ENCODE measurements around the gene MGST2.
"Not testable (repeated sequence)": the region's sequence is repeated elsewhere in the genome, so short reads cannot be mapped to it uniquely, and the experiment has no call there.

MGST2 gene

DNA sequence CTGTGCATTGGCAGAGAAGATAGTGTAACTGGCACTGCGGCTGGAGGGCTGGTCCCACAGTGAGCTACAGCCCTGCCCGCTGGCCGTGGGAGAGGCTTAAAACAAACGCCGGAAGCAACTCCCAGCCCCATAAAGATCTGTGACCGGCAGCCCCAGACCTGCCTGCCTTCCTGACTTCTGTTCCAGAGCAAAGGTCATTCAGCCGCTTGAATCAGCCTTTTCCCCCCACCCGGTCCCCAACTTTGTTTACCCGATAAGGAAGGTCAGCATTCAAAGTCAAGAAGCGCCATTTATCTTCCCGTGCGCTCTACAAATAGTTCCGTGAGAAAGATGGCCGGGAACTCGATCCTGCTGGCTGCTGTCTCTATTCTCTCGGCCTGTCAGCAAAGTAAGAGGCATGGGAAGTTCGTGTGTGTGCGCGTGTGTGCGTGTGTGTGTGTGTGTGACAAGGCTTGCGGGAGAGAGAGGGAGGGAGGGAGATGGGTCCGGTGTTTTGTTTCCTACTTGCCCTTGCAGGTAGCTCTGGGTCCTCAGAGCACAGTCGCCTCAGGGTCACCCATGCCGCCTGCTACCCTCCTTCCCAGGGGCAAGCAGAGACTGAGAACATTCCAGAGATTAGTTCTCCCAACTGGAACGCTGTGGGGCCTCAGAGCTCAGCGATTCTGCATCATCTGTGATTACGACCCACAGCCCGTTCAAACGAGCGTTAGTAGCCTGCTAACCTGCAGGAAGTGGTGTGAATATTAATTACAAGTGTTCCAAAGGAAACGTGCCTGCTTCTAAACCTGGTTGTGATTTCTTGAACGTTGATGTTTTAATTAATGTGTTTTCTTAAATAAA lies at the start of gene MGST2:
Gene MGST2 (plus strand): TSS at position 130 of the 840 bp plus-strand sequence. CDS start 201 bp downstream, at position 331.
- Mint-ChIP-seq H3K9me3 (no peaks in the 10 kb centered on the region), H3K27me3 (no peaks in the 10 kb centered on the region), H3K4me3 (peak within 1 kb of the TSS; percentile 82), H3K4me1 (ENCODE audit: low read depth) (peaks cover 48% of the 10 kb centered on the region), H3K27ac (peak within 1 kb of the TSS; percentile 97), H3K36me3 (ENCODE audit: low read depth) (peaks cover 23% of the 10 kb centered on the region)
- intact Hi-C loops (cut with micrococcal nuclease), result no loop called here

DNA sequence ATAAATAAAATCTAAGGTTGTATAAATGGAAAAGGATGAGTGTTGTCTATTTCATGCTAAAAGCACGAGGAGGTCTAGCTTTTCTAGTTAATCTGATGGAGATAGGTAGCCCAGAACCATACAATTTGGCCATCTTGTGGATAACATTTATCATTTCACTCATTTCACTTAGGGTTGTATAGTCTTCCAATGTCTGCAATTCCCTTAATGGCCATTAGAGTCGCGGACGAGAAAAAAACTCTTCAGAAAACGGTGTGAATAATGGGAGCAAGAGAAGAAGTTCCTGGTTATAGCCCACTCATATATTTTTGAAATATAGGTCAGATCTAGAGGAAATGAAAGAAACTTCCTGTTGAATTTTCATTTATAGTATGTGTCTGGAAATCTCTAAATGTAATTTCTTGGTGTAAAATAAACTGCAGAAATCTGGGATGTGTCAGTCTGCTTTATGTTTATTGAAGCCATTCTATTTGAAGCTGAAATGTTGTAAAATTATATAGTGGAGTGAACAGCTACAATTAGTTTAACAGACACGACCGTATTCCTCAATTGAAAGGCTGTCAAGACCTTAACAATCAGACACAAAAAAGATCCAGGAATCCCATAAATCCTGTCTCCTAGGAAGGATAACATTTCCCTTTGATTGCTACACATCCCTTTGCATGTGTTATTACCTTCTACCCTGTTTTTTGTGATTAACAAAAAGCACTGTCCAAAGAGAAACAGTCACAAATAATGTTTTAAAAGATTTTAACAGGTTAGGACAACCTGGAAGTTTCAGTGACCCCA lies 47.7 kb upstream of the MGST2 start:
- intact Hi-C loops (cut with micrococcal nuclease), result no loop called here
- H3K36me3 Mint-ChIP-seq (ENCODE audit: low read depth), result no peaks in the 10 kb centered on the region
- H3K27ac Mint-ChIP-seq, result no peak overlapping the region
- peaks cover 2% of the 10 kb centered on the region for H3K27me3 Mint-ChIP-seq
- no peaks in the 10 kb centered on the region for H3K4me1 Mint-ChIP-seq (ENCODE audit: low read depth)
- H3K4me3 Mint-ChIP-seq, result no peak overlapping the region
- H3K9me3 Mint-ChIP-seq, result no peaks in the 10 kb centered on the region

DNA sequence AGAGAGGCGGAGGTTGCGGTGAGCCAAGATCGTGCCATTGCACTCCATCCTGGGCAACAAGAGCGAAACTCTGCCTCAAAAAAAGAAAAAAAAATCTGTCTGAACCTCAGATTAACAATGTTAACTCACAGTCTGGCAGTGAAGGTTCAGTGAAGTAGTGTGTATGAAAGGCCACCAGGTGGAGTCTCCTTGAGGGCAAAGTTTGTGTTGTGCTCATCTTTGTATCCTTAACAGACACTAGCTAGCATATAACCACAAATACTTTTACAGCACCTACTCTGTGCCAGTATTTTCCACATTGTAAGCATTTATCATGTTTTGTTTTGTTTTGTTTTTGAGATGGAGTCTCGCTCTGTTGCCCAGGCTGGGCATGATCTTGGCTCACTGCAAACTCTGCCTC lies 46.0 kb upstream of the MGST2 start:
- Mint-ChIP-seq H3K27ac (no peak overlapping the region), H3K4me1 (ENCODE audit: low read depth) (no peaks in the 10 kb centered on the region), H3K27me3 (peaks cover 7% of the 10 kb centered on the region), H3K4me3 (no peak overlapping the region), H3K9me3 (no peaks in the 10 kb centered on the region), H3K36me3 (ENCODE audit: low read depth) (no peaks in the 10 kb centered on the region)
- intact Hi-C loops (cut with micrococcal nuclease), result no loop called here

DNA sequence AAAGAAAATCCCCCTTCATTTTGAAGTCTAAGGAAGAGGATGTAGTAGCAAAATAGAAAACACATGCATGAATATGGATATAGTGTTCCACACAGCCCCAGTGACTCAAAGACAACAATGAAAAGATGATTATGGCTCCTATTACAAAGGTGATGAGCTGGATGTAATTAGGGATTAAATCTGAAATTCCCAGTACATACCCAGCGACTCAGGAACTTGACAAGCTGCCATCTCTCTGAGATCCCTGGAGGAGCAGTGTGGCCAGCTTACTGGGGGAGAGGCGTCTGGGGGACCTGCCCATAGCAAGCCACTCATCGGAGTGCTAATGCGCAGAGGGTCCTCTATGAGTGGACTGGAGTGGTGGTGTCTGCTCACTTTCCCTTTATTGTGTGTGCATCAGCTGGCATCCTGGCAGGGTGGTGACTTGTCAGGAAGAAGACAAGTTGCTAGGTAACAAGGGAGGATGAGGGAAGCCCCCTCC lies 42.7 kb upstream of the MGST2 start:
- Mint-ChIP-seq H3K4me3 (no peak overlapping the region), H3K27ac (no peak overlapping the region), H3K9me3 (no peaks in the 10 kb centered on the region), H3K36me3 (ENCODE audit: low read depth) (no peaks in the 10 kb centered on the region), H3K4me1 (ENCODE audit: low read depth) (no peaks in the 10 kb centered on the region), H3K27me3 (peaks cover 7% of the 10 kb centered on the region)
- intact Hi-C loops (cut with micrococcal nuclease), result no loop called here

DNA sequence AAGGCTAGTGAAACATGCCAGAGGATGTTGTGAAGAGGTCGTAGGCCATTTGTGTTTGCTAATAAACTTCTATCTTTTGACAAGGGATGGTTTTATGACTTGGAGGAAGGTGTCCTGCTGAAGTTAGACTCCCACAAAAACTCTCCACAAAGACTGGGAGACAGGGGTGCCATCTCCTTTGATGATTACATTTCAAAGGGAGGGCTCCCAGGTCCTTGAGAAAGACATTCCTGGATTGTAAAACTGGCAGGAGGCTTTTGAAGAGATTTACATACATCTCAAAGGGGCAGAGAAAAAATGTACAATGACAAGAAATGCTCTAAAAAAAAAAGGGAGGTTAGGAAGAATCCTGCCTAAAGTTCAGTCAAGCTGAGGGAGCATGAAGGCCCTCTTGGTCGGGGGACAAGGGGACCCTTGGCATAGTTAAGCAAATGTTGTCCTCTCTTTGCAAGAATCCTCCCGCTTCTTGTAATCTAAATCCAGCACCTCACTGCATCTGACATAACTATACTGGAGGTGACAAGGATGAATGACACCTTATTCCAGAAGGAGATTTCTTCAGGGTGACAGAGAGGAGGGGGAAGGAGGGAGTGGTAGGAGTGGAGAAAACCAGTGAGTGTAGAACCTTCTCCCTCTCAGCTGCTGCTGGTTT lies 41.1 kb upstream of the MGST2 start:
- intact Hi-C loops (cut with micrococcal nuclease), result no loop called here
- H3K27ac Mint-ChIP-seq, result no peak overlapping the region
- no peaks in the 10 kb centered on the region for H3K36me3 Mint-ChIP-seq (ENCODE audit: low read depth)
- H3K9me3 Mint-ChIP-seq, result no peaks in the 10 kb centered on the region
- peaks cover 7% of the 10 kb centered on the region for H3K27me3 Mint-ChIP-seq
- no peaks in the 10 kb centered on the region for H3K4me1 Mint-ChIP-seq (ENCODE audit: low read depth)
- no peak overlapping the region for H3K4me3 Mint-ChIP-seq

DNA sequence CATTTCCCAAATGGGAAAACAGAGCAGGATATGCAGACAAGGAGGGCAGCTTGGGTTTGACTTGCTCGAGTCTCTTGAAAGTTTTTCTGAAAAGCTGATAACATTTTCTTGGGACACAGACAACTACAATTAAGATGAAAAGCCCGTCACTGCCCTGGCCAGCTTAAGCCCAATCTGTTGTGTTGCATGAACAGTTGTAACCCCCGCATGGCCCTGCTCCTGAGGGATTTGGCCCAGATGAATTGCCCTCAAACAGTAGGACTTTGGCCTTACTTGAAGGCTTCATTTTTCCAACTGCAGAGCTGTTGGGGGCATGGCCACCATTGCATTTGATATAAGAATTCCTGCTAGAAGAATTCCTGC lies 40.5 kb upstream of the MGST2 start:
- Mint-ChIP-seq H3K4me1 (ENCODE audit: low read depth) (no peaks in the 10 kb centered on the region), H3K36me3 (ENCODE audit: low read depth) (no peaks in the 10 kb centered on the region), H3K9me3 (no peaks in the 10 kb centered on the region), H3K27me3 (peaks cover 7% of the 10 kb centered on the region), H3K4me3 (no peak overlapping the region), H3K27ac (no peak overlapping the region)
- intact Hi-C loops (cut with micrococcal nuclease), result no loop called here

DNA sequence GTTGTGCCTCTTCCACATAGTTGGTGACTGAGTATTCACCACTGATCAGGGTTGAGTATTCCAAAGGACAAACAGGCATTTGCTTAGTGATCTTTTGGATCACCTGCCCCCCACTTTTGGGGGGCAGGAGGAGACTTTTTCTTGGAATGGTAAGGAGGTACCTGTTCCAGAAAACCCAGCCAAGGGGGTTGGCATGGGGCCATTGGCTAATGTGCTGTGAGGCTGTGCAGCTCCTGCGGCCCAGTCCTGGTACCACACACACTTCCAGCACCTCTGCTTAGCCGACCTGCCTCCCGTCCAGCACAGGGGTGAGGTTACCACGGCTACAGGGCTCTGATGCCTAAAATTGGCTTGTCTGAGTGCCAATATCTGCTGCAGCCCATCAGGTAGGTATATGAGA lies 40.1 kb upstream of the MGST2 start:
- H3K27me3 Mint-ChIP-seq, result peaks cover 7% of the 10 kb centered on the region
- no peak overlapping the region for H3K27ac Mint-ChIP-seq
- no peaks in the 10 kb centered on the region for H3K4me1 Mint-ChIP-seq (ENCODE audit: low read depth)
- no peak overlapping the region for H3K4me3 Mint-ChIP-seq
- H3K9me3 Mint-ChIP-seq, result no peaks in the 10 kb centered on the region
- intact Hi-C loops (cut with micrococcal nuclease), result no loop called here
- H3K36me3 Mint-ChIP-seq (ENCODE audit: low read depth), result no peaks in the 10 kb centered on the region

DNA sequence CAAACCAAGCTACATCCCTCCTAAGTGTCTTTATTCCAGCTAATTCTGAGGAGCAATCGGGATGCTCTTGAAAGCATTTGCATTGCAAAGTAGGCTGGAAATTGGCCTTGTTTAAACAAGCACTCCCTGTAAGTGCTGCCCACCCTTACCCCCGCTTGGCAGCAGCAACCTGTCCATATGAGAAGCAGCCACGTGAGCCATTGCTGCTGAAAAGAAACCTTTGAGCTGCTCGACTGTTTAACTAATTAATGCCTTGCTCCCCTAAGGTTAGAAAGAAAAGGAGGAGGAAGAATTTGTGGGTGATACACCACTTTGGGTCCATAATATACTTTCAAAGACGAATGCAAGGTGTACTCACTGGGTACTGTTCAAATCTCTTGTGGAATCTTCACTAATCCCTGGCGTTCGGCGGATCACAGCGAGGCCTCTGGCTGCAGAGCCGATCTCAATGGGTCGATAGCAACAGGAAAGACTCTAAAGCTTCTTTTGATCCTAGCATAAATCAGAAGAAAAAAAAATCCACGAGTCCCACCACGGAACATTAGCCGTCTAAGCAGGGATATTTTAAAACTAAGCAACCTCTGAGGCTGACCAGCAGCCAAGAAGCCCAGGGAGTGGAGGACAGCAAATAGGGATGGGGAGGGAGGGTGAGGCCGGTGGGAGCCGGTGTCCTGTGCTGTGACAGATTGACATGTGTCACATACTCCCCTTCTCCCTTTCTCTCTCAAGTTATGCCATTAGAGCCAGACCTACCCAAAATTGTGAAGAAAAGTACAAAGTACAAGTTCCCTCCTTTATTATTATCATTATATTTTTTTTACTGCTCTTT lies 37.2 kb upstream of the MGST2 start:
- Mint-ChIP-seq H3K4me3 (no peak overlapping the region), H3K36me3 (ENCODE audit: low read depth) (no peaks in the 10 kb centered on the region), H3K27ac (no peak overlapping the region), H3K4me1 (ENCODE audit: low read depth) (peaks cover 6% of the 10 kb centered on the region), H3K9me3 (no peaks in the 10 kb centered on the region), H3K27me3 (peaks cover under 1% of the 10 kb centered on the region)
- intact Hi-C loops (cut with micrococcal nuclease), result no loop called here

DNA sequence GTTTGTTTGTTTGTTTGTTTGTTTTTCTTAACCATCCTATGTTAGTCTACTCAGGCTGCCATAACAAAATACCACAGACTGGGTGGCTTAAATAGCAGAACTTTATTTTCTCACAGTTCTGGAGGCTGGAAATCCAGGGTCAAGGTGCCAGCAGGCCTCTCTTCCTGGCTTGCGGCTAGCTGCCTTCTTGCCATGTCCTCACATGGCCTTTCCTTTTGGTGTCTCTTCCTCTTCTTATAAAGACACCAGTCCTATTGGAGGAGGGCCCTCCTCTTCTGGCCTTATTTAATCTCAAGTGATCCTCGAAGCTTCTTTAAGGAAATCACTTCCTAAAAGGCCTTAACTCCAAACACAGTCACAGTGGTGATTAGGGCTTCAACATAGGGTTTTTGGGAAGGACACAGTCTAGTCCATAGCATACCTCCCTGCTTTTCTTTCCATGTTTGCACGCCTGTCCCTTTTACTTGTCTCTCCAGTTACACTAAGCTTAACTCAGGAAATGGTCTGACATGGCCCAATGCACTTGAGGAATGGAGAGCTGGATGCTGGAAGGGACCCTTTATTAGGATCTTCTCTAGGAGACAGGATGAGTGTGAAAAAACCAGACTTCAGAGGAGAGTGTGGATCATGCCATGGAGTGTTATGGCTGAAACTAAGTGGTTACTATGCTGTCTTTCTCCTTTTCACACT lies 36.0 kb upstream of the MGST2 start:
- no peaks in the 10 kb centered on the region for H3K9me3 Mint-ChIP-seq
- H3K36me3 Mint-ChIP-seq (ENCODE audit: low read depth), result no peaks in the 10 kb centered on the region
- H3K27me3 Mint-ChIP-seq, result peaks cover 7% of the 10 kb centered on the region
- intact Hi-C loops (cut with micrococcal nuclease), result no loop called here
- H3K4me1 Mint-ChIP-seq (ENCODE audit: low read depth), result peaks cover 6% of the 10 kb centered on the region
- no peak overlapping the region for H3K27ac Mint-ChIP-seq
- H3K4me3 Mint-ChIP-seq, result no peak overlapping the region

DNA sequence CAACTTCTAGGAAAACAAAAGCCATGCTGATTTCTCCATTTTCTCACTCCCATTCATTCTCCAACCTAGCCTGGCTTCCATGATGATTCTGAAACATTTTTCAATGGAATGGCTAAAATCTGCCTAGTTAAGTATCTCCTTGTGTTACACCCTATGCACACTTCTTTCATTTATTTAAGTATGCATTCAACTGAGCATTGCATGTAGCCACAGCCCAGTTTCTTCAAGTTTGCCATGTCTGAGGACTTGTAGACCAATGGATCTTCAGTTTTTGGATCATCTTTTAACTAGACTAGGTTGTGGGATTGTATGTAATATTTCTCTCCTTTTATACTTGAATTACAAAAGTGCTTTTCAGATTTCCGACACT lies 35.5 kb upstream of the MGST2 start:
- peaks cover 7% of the 10 kb centered on the region for H3K27me3 Mint-ChIP-seq
- no peak overlapping the region for H3K27ac Mint-ChIP-seq
- H3K4me3 Mint-ChIP-seq, result no peak overlapping the region
- no peaks in the 10 kb centered on the region for H3K9me3 Mint-ChIP-seq
- intact Hi-C loops (cut with micrococcal nuclease), result no loop called here
- no peaks in the 10 kb centered on the region for H3K36me3 Mint-ChIP-seq (ENCODE audit: low read depth)
- H3K4me1 Mint-ChIP-seq (ENCODE audit: low read depth), result peaks cover 6% of the 10 kb centered on the region

DNA sequence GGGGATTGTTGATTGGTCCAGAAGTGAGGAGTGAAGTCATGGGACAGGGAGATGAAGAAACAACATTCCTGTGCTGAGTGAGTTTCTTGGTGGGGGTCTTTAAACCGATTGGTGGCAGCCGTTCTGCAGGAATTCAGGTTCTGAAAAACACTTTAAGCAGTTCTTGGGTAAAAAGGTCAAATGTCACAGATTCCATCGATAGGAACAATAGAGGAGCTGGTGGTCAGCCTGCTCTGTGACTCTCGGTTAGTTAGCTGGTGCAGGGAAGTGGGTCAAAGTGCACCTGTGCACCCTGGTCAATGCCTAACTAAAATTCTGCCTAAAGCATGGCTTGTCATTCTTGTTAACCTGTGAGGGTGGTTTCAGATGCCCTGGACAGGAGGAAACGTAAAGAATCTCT lies 34.6 kb upstream of the MGST2 start:
- peaks cover 6% of the 10 kb centered on the region for H3K4me1 Mint-ChIP-seq (ENCODE audit: low read depth)
- H3K27ac Mint-ChIP-seq, result no peak overlapping the region
- intact Hi-C loops (cut with micrococcal nuclease), result no loop called here
- H3K4me3 Mint-ChIP-seq, result no peak overlapping the region
- H3K36me3 Mint-ChIP-seq (ENCODE audit: low read depth), result no peaks in the 10 kb centered on the region
- no peaks in the 10 kb centered on the region for H3K9me3 Mint-ChIP-seq
- peaks cover 8% of the 10 kb centered on the region for H3K27me3 Mint-ChIP-seq

DNA sequence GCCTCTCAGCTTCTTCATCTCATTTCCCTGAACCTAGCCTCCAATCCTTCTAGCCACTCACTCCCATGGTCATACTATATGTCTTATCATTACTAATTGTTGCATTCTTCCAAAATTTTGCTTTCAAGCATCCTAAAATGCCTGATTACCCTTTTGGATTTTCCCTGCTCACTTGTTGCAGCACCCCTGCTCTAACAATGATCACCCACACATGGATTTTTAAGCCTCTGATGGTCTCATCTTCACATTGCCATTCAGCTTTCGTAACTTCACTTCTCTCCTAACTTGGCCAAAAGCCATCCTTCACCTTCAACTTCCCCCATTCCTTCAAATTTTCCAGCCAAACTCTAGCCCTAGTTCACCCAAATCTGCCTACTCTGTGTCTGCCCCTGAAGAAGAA lies 33.8 kb upstream of the MGST2 start:
- intact Hi-C loops (cut with micrococcal nuclease), result no loop called here
- Mint-ChIP-seq H3K36me3 (ENCODE audit: low read depth) (no peaks in the 10 kb centered on the region), H3K27ac (no peak overlapping the region), H3K4me3 (no peak overlapping the region), H3K27me3 (peaks cover 8% of the 10 kb centered on the region), H3K9me3 (no peaks in the 10 kb centered on the region), H3K4me1 (ENCODE audit: low read depth) (peaks cover 6% of the 10 kb centered on the region)

DNA sequence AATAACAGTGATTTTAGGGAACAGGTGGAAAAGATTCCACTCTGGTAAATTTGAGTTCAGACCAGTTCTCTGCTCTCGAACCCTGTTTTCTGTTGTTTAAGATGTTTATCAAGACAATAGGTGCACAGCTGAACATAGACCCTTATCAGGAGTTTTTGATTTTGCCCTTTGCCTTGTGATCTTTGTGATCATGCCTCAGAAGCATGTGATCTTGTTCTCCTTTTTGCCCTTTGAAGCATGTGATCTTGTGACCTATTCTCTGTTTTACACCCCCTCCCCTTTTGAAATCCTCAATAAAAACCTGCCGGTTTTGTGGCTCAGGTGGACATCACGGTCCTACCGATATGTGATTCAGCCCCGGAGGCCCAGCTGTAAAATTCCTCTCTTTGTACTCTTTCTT lies 32.9 kb upstream of the MGST2 start:
- not testable (repeated sequence) for H3K4me1 Mint-ChIP-seq (ENCODE audit: low read depth)

More for the DNA sequence above, 32.9 kb upstream of the MGST2 start:
- H3K27me3 Mint-ChIP-seq; intact Hi-C loops (cut with micrococcal nuclease); H3K36me3 Mint-ChIP-seq (ENCODE audit: low read depth); H3K9me3 Mint-ChIP-seq; H3K4me3 Mint-ChIP-seq: not testable (repeated sequence)
- H3K27ac Mint-ChIP-seq, result peak overlapping the region; percentile 52

All from dendritic cell treated with granulocyte-macrophage colony-stimulating factor and Interleukin-4, amounts not matched to agents 40 ng/mL and 50 ng/mL, for 4 days (primary cell).